ENCODE data around the gene SERINC4.

The SERINC4 gene

DNA sequence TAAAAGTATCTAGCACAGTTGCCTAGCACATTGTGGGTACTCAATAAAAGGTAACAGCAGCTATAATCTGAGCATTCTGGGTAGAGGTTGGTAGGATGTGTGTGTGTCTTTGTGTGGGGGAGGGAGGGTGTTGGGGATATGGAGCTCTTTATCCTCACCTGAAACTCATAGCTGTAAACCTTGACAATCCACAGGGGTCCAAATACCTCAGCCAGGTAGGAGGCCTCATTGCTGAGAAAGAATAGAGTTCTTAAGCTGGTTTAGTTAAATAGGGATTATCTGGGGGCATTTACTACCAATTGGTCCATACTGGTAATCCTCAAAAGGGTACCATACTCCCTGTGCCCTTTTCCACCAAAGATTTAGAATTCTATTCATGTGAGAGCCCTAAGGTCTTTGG is 4.0 kb downstream of the SERINC4 start:
- no peak for DNase-seq

DNA sequence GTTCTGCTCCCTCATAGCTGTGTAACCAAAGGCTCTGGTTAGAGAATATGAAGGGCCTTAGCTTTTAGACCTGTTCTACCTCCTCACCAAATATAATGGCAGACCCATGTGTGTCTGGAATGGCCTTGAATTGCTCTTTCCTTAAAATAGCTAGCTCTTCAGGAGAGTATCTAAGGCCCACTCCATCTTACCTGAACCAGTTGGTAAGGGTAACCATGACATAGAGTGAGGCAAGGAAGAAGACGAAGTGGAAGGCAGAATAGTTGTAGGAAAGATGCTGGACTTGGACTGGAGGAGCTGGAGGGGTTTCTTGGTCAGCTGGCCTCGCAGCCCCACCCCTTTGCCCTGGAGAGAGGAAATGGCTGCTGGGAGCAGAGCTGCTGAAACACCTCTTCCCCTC is 4.8 kb downstream of the SERINC4 start:
- DNase-seq = no peak

DNA sequence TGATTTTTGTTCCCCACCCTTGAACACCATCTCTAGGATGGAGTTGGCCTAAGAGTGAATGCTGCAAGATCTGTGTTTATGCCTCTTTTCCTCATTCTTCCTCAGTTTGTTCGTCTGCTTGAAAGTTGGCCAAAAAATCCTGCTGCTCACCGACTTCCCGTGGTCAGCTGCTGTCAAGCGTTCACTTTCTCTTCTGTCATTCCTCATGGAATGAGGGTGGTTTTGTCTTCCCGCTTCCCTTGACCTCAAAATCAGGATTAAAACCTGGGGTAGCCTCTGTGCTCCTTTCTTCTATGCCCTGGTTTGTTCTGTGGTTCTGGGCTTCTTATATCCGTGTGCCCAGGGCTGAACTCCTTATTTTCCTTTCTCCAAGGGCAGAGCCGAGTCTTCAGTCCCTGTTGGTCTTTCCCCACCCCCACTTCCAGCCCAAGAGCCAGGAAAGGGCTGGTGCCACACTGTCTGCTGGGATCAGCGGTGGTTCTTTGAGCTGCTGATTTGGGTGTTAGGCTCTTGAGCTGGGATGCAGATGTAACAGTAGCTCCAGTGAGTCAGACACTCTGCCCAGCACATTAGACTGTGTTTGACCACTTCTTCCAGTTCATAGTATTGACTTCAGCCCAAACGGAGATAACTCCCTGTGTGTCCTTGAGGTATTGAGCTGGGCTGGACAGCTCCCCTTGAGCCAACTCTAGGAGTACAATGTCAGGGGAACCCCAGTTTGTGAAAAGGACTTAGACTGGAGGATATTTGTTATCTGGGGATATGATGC is 5.6 kb downstream of the SERINC4 start:
- no peak for DNase-seq

DNA sequence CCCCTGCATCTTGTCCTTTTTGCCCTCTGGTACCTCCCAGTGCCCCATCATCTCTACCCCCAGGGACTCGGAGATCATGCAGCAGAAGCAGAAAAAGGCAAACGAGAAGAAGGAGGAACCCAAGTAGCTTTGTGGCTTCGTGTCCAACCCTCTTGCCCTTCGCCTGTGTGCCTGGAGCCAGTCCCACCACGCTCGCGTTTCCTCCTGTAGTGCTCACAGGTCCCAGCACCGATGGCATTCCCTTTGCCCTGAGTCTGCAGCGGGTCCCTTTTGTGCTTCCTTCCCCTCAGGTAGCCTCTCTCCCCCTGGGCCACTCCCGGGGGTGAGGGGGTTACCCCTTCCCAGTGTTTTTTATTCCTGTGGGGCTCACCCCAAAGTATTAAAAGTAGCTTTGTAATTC is 6.4 kb downstream of the SERINC4 start:
- no peak for DNase-seq

GRCh38 chr15:43792761-43793476 is 7.1 kb downstream of the SERINC4 start:
- DNase-seq = no peak

DNA sequence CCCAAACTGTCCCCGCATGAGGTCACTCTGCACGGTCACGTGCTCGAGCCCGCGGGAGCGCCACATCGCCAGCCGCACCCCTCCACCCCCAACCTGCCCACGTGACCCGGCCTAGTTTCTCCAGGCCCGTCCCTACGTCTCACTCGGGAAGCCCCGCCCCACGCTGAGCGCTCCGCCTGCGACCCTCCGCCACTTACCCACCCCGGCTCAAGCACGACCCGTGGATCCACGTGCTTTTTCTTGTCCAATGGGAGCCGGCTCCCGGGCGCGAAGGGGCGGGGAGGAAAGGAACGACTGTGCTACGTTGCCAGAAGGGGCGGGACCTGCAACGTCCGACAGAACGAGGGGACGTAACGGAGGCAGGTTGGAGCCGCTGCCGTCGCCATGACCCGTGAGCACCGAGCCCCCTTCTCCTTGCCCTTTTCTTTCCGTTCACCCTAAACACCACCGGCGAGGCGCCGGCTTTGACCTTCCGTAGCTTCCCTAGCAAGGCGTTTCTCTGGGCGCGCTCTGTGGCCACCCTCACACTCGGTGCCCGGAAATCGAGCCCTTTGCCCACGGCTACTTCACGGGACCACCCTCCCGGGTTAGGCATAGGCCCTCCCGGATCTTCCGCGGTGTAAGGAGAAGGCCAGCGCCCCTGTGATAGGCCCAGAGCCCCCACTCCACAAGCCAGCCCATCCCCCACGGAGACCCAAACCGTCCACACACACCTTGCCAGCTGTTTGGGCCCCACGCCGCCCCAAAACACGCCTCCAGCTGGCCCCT is 7.8 kb downstream of the SERINC4 start, which contains the start of gene SERF2:
Gene SERF2 (plus strand): TSS at position 328 of the 768 bp plus-strand sequence. CDS start 57 bp downstream, at position 385.
- peak; percentile 92 for DNase-seq

DNA sequence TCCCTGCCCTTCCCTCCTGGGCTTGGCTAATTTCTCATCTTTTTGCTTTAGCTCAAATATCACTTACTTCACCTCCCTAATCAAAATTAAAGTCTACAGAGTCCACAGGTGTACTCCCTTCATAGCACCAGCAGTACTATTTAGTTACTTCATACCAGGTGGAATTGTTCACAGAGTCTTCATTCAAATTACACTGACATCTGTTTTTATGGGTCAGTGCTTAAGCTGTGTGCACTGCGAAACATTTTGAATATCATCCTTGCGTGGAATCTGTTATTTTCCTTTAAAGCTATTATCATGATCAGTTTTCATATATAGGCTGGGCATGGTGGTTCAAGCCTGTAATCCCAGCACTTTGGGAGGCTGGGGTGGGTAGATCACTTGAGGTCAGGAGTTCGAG is 10.6 kb downstream of the SERINC4 start:
- DNase-seq = no peak

DNA sequence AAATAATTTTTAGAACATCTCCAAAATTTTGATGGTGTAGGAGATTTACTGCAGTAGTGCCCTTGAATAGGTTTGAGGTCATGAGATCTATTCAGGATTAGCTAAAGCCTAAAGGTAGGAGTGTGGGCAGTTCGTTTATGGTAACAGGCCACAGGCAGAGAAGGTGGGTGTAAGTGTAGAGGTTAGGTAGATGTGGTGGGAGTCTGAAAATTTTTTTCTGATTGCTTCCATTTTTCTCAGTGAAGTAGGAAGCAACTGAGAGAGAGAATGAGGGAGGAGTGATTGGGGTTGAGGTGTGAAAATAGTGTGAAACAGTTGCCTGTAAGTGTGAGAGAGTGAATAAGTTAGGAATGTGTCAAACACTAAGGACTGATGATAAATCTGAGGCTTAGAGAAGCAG is 21.0 kb downstream of the SERINC4 start:
- DNase-seq = no peak

GRCh38 chr15:43777267-43777914 is 22.6 kb downstream of the SERINC4 start:
- DNase-seq = peak; percentile 63

GRCh38 chr15:43776718-43777266 is 23.2 kb downstream of the SERINC4 start, which contains the start of gene ELL3:
Gene ELL3, minus strand, starts transcription at chr15:43776966. Its CDS starts 65 bp downstream, at chr15:43776901.
- peak; percentile 63 for DNase-seq

- DNase-seq = no peak
These were observed 23.8 kb downstream of the SERINC4 start for GRCh38 chr15:43776101-43776717.

DNA sequence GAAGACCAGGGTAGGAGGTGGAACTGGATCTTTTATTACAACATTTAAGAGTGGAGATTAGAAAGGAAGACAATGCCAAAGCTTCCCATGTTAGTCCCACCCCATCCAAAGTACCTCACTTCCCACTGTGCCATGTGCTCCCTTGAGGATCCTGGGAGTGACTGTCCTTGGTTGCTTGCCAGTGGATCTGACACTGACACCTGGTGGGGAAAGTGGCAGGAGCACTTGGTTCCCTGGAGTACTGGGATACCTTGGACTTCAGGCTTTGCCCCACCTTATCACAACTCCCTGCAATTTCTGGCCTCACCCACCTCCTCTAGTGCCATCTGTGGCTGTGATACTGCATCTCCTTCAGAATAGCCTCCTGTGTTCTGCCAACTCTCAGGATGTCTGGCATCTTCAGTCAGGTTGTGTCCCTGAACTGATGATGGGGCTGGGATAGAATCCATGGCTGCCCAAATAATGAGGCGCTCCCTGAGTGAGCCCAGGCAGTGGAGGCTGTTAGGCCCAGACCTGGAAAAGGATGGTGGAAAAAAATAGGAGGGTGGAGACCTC is 24.5 kb downstream of the SERINC4 start:
- DNase-seq = no peak

- DNase-seq = no peak
These were observed 26.0 kb downstream of the SERINC4 start for GRCh38 chr15:43774062-43774461.

DNA sequence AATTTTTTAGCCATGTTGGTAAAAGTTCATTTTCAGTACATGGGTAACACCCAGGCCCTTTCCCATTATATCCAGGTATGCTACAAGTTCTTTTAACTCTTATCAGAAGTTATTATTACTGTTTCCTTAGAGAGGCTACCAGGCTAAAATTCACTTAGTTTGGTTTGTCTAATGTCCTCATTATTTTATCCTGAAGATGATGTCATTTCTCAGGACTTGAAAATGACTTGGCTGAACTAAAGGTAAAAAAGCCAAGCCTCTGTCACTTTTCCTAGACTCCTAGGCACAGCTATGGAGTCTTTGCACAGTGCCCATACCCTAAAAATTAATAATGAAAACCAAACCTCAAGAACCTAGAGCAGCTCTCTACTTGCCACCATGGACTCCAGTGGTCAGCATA is 27.4 kb downstream of the SERINC4 start:
- DNase-seq = no peak

- DNase-seq = no peak
These were observed 28.2 kb downstream of the SERINC4 start for GRCh38 chr15:43771816-43772215.

GRCh38 chr15:43769584-43770228 is 30.3 kb downstream of the SERINC4 start:
- DNase-seq = peak; percentile 17

GRCh38 chr15:43763819-43764446 is 36.1 kb downstream of the SERINC4 start:
- no peak for DNase-seq

- DNase-seq = no peak
These were observed 37.2 kb downstream of the SERINC4 start for GRCh38 chr15:43762824-43763223.

DNA sequence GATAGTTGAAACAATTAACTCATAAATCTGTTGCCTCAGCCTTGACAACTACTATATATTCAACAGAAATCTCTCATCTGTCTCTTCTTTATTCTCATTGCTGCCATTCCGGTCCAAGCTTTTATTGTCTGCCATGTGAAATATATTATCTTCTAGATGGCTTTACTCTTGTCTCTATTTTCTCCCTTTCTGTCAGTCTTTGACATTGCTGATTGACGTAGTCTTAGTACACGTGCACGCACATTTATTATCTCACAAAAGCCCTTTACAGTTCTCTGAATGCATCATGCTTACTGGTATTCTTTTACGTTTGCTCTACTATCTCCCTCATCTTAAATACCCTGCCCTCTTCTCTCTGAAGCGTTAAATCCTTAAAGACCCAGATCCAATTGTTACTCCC is 48.1 kb downstream of the SERINC4 start:
- no peak for DNase-seq

GRCh38 chr15:43749690-43750345 is 50.2 kb downstream of the SERINC4 start:
- DNase-seq = no peak

All from NCI-H2227 treated with DMSO at 0.1 percent for 48 hours (cell line).